NCI-H226 (cell line): ENCODE measurements around the gene HOXB2.

Experiments
- DNase-seq: peaks from one replicate; pipeline ENCODE4 v3.0.0-alpha.2; 2015

The HOXB2 gene

DNA sequence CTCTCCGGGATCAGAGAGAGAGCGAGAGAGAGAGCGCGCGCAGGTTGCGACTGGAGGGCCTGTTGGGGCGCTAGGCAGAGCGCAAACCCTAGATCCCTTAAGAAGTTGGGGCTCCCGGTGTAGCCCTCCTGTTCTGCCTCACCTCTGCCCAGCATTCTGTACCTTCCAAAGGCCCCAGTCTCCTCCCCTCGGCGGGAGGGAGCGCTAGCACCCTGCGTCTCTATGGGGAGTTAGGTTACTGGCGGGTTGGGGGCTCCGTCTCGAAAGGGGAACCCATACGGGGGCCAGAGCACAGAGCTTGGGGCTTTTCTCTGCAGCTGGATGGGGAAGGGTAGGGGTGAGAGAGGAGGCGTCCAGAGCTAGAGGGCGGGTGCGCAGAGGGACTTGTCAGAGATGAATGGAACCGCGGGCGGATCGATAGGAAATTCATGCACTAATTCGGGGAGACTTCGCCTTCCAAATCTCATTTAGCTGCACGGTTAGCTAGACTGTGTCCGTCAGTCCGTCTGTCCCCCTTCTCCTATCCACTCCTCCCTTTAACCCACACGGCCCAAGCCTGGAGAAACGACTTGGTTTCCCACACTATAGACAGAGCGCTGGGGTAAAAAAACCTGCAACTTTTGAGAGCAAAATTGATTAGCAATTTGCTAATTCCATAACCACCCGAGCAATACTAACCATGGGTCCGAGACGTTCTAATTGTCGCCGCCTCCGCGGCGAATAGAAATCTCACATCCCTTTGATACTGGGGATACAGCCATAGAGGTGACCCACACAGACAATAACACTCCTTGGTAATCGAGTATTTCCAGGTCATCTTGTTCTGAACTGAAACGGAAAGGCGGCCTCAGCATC is 33.9 kb upstream of the HOXB2 start:
- DNase-seq = no peak

DNA sequence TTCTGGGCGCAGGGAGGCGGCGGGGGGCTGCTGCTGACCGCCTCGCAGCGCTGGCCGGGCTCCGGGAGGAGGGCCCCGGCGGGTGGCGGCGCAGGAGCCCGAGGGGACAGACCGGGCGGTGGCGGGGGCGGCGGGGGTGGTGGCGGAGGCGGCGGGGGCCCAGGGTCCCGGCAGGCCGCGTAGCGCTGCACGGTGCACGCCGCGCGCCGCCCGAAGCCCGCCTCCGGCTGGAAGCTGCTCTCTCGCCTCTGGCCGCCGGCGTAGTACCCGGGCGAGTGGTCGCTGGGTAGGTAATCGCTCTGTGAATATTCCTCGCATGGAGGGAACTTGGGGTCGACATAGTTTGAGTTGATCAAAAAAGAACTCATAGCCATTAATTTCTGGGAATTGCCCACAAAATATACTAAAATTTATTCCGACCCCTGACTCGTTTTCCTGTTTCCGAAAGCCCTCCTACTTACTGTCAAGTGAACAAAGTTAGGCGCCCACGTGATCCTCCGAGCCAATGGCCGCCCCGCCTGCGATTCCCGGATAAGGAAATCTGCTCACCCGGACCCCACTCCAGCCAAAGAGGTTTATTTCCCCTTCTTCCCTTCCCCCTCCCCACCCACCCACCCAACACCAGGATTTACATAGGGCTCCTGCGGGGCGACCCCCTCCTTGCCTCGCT is 33.2 kb upstream of the HOXB2 start, which contains the start of gene HOXB4:
Gene HOXB4 (minus strand): TSS at position 405 of the 670 bp plus-strand sequence. CDS start 31 bp downstream, at position 374.
- peak; percentile 75 for DNase-seq

DNA sequence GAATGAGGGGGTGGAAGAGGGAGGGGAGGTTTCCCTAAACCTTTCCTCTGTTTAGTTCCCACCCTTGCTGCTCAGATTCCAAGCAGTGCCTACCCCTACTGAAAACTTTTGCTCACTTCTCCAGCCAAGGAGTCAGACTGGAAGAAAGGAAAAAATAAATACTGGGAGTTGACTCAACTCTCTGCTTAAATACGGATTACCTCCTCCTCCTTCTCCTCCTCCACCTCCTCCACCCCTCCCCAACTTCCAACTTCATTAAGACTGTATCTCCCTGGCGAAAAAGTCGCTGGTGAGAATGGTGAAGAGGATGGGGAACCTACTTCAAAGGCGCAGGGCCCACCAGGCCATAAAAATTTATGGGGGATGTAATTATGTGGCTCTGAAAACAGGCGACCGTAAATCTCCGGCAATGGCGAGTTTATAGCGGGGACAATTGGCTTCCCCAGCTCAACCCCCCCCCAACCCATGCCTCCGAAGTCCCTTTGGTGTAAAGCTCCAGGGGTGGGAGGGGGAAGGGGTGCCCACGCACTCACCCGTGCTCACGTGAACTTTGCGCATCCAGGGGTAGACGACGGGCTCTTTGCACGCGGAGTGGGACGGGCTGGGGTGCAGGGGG is 32.5 kb upstream of the HOXB2 start:
- peak; percentile 59 for DNase-seq

DNA sequence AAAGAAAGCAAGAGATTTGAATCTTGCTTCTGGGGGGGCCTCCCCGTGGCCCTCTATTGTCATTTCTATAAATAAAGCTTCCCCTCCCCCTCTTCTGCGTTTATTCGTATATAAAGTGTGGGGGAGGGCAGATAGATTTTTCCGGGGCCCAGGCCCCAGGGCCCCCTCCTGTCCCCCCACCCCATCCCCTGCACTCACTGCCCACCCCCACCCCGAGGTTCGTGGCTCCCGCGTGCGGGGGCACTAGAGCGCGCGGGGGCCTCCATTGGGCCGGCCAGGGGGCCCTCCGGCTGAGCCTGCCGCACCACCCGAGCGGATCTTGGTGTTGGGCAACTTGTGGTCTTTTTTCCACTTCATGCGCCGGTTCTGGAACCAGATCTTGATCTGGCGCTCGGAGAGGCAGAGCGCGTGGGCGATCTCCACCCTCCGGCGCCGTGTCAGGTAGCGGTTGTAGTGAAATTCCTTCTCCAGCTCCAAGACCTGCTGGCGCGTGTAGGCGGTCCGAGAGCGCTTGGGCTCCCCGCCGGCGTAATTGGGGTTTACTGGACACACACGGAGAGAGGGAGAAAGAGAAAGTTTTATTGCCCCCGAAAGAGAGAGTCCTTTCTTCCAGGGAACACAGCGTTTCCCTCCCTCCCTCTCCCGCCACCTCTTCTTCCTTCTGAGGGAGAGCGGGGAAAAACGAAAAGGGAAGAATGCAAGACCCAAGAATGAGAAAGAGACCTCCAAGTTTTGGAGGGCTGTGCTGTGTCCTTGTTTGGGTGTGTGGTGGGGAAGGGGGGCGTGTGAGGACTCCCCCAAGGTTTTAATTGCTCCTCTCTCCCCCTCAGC is 31.8 kb upstream of the HOXB2 start:
- peak; percentile 90 for DNase-seq

DNA sequence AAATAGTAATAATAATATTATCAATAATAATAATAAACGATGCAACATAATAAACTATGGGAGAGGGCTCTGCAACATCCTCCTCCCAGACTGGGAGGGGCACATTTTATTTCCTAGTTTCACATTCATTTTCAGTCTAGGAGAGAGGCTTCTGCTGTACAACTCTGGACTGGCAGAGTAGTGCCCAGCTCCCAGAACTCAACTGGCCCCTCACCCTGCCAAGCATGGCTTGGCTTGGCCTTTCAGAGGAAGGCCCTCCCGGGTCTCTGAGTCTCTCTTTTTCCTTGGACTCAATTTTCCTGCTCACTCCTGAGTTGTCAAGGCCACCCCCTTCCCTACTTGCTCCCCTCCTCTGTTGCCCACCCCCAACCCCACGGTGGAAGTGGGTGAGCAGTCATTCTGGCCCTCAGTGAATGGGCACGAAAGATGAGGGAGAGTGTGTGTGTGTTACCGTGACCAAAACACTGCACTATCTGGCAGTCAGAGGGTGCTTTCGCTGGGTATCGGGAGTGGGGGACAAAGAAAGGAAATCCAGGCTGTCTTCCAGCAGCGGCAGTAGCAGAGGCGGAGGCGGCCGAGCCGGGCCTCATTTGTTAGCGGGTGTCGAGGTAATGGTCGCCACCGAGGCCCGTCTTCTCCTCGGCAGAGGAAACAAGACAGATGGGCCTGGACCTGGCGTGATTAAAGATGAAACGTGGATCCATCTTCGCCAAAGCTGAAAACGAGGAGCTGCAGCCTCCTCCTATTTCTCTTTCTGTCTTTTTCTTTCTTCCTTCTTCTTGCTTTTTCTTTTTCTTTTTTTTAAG is 31.0 kb upstream of the HOXB2 start:
- no peak for DNase-seq

DNA sequence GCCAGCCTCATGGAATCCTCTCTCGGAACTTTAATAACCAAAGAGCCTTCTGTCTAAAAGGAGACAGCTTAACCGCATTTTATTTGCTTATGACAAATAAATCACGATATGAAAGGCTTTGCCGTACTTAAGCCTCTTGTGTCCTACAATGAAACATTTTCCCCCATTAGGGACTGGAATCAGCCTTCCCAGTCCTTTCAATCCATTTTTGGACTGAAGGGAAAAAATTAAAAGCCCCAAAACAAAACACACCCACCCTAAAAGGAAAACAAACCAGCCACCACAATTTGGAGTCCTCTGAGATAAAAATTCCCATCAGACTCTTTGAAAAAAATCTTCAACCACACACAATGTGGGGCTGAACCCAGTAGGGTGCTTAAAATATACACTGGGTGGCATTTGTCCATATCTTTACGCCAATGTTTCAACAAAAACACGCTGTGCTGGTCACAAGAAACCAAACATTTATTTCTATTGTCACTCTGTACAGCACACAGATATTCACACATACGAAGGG is 30.2 kb upstream of the HOXB2 start:
- DNase-seq = no peak

DNA sequence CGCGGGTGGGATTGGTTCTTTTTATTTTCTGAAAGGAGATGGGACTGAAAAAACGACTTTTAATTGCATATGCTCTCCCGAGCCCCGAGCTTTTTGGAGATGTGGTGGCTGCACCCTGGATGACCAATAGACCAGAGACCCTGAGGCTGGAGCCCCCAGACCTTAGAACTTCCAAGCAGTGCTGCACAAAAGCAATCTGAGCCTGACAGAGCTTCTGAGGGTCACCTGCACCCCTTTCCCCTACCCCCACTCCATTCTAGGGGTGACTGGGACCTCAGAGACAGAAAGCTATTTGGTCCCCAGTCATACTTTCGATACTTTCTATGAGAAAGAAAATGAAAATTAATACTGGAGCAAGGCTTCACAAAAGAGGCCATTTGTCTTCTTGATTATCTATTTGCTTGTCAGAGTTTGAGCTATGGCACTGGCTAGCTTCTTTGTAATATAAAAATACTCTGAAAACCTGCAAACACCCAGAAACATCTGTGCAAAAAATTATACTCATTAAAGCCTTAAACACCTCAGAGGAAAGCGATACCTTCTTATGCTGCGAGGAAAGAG is 29.7 kb upstream of the HOXB2 start:
- no peak for DNase-seq

DNA sequence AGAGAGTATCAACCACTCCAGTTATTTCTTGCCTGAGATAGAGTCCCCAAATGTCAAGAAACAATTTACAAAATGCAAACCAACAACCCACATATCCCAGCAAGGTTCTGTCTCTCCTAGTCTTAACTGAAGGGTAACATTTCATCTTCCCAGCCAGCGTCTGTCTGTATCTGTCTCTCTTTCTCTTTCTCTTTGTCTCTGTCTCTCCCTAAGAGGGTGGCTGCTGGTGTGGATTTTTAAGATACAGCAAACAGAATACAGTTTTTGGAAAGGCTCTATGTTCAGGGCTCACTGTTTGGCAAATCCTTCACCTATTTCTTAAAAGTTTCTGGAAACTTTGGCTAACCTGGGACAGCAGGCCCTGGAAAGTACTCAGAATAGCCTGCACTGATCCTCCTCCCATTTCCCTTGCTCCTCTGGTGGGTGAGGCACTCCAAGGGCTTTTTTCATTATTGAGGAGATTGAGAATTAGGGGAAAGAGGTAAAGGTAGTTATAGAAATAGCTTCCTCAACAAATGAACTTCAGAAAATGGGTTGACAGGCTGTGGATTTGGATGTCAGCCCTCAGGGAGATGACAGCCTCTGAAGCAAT is 27.0 kb upstream of the HOXB2 start:
- DNase-seq = no peak

DNA sequence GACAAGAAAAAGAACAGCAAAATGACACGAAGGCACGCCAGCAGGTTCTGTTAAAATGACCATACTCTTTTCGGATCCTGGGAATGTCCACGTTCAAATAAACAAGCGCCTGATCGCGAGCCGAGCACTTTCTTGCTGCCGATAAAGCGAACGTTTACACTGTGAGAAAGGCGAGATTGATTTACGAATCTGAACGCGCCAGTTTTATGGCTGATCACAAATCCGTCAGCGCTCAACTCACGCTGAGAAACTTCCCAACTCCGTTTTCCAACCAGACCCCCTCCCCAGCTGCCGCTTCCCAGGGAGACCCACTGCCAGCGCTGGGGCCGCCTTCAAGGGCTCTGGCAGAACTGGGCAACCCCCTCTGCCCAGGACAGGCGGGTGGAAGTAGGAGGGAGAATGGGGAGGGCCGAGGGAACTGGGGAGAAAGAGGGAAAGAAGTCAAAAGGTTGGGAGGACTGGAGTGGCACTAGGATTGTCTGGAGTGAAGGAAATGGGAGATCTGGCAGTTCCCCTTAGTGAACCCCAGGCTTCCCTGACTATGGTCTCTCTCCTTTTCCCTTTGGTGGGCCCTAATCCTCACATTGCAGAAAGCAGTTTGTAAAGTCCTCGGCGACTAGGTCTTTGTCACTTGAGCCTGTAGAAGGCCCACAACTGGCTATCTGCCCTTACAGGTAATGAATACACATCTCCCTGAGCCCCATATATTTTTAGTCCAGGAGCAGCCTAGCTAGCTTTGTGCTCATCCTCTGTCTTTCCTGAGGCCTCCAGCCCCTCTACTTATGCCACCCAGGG is 26.3 kb upstream of the HOXB2 start:
- no peak for DNase-seq

DNA sequence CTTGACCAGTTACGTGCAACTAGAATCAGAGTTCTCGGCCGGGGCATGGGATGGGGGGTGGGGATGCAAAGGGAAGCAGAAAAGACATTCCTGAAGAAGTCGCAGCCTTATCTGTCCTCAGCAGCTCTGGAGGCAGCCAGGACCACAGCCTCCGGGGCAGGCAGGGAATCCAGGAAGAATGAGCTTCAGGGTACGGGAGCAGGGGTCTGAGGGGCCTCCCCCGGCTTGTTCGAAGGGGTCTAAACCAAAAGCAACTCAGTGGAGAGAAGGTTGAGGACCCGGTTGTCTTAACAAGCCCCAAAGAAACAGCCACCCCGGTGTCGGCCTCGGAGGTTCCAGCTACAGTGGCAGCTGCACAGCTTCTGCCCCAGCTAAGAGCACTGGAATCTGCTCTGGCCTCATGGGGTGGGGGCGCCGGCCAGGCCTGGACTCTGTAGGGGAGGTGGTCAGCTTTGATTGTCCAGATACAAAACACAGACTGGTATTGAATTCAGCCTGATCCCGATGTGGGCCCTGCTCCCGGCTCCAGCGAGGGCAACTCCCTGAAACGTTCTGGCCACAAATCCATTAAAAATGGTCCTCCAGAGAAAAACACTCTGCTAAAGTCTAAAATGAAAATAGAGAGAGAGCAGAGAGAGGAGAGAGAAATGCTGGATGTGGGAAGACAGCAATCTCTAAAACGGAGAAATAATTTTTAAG is 25.6 kb upstream of the HOXB2 start:
- DNase-seq = no peak

DNA sequence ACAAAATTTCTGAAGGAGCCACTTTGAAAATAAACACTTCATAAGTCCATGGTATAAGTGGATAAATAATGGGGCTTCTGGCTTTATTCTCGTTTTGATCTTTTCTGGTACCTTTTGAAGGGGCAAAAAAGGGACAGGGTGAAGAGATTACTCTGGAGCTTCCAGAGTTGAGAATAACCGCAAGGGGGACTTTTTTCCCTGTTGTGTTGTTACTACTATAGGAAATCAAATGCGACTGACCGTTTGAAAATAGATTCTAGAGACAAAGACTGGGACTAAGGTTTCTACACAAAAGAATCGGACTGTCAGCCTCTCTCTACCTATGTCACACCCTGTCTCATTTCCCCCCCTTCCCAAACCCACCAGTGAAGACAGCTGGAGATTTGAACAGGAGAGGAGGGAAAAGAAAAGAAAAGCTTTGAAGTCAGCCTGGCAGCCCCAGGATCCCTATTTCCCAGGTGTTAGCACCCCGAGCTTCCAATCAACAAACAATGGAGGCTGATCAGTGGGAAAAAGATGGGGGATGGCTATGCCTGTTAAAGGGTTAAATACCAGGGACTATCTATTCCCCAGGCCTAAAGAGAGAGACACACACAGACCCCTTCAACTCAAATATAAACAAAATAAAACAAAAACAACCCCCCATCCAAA is 24.9 kb upstream of the HOXB2 start:
- DNase-seq = no peak

DNA sequence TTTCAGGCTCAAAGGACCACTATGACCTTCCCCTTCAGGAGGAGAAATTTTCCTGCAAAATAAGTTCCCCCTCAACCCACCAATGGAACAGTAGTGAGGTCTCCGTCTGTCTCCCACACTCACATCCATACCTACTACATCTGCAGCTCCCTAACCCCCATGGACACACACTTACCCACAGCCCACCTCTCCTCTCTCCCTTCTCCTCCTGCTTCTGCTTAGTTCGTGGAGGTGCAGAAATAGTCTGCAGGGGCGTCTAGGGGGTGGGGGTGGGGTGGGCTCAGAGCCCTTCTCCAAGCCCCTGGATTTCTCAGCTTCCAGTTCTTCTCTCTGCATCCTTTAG is 24.3 kb upstream of the HOXB2 start:
- no peak for DNase-seq

DNA sequence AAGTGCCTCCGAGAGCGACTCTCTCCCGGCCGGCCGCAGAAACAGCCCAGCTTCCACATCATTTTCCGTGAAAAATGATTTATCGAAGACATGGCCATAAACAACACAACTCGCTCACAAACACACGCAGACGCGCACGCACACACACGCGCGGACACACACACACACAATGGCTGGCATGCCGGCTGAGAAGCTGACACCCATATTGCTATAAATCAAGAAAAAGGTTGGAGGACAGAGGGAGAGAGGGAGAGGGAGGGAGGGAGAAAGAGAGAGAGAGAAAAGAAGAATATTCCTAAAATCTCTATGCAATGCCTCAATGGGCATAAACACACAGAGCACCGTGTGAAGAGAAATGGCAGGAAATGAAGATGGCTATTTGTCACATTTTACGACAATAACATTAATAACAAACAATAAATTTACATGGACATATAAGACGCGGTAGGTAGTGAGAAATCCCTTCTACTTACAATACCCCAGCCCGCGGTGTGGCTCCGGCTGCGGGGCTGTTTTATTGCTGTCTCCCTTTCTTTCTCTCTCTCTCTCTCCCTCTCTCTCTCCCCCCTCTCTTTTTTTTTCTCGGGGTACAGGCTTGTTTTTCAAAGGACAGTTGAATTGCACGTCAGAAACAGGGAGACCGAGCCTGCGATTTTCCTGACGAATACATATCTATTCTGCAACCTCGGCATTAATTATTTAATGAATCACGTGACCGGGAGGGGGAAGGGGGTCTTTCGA is 23.8 kb upstream of the HOXB2 start:
- DNase-seq = no peak

DNA sequence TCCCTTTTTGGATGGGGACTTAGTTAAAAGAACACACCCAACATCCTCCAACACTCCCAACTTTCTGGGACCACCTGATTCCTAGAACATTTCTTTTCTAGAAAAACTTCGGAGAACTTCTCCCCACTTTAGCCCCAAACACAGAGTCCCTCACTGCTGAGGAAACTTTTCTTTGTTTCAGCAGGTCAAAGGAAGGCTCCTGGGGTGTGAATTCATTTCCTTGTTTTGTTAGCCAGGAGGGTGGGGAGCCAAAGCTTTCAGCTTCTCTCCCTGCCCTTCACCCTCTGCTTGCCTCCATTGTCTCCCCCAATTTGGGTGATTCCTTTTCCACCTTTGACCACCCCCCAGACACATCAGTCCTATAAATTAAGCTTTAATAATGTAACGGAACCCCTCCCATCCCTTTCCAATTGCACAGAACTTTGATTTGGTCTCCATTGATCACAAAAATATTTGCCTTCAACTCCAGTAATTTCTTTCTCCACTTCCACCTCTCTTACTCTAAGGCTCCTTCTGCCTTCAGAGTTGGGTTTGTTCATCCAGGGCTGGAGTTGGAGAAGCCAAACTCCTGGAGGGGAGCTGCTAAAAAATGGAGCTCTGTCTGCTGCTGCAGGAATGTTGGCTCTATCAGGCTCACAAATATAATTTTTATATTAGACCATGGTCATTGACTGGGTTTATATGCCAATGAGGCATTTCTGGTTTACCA is 22.9 kb upstream of the HOXB2 start:
- DNase-seq = no peak

DNA sequence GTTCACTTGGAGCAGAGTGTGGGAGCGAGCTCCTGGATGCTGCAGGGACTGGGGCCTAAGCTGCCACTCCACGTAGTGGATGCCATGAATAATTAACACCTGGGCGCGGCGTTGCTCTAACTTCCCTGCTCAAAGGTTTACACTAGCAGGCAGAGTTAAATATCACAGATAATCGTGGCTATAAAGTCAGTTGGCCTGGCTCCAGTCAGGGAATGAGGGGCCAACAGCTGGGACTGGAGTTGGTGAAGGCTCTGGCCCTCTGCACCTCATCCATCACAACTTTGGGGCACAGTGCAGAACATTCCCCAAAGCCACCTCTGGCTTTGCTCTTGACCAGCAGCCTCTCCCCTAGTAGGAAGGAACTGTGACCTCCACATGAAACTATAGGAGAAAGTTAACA is 22.3 kb upstream of the HOXB2 start:
- DNase-seq = no peak

DNA sequence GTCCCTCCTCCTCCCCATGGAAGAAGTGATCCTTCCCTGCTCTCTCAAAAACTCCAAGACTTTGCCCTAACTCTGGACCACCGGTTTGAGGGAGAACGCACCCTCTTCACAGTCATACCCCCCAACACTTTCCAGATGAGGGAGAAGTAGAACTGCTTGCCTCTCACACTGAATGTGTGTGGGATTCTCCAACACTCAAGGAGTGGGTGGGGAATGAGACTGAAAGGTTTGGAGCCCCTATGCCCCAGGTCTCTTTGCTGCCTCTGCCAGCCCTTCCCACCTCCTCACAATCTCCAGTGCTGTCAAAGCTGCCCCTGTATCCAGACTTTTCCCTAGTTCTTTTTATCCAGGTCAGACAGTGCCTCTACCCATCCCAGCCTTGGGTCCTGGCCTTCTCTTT is 21.8 kb upstream of the HOXB2 start:
- no peak for DNase-seq

DNA sequence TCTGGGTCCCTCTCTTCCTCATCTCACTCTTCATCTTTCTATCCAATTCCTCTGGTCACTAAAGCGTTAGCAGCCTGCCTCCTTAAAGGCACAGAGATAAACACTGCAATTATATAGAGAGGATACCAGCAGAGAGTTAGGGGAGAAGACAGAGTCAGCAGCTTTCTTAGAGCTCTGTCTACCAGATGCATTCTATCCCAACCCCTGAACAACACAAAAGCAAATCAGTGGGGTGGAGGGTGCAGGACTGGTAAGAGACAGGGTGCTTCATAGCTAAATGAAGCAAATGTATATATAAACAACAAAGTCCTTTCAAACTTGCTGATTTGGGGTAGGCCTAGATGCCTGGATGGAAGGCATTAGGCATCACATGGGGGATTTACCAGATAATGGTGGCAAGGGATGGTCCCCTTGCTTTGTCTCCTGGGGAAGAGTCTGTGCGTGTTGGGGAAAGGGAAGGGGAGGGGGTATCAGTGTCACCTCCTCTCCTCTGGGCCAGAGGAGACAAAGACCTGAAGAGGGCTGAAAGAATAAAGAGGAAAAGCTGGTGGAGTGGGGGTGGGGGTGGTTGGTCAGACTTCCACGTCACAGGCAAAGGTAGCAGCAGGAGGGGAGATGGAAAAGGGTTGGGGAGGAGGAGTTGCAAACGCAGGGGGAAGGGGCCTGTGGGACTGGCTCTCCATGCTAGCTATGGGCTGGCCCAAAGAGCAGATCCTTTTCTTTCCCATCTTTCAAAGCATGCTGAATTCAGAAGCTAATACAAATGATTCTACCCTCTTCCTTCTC is 21.2 kb upstream of the HOXB2 start:
- no peak for DNase-seq
